K562 treated with DMSO at 1 percent for 12 hours (cell line): ENCODE results near the gene BCLAF1. TPM values are rescaled to one million over a fixed set of nuclear protein-coding genes. Genes with fewer than 3 reads are reported as not detected.

Experiments
- total RNA-seq: library from RNA; unstranded; fragments of 300-600 nt; gene quantifications from 2 replicates; pipeline ENCODE4 v1.2.3, GENCODE V29; 2022; ENCODE audit not compliant: insufficient read depth

BCLAF1 gene, protein sequence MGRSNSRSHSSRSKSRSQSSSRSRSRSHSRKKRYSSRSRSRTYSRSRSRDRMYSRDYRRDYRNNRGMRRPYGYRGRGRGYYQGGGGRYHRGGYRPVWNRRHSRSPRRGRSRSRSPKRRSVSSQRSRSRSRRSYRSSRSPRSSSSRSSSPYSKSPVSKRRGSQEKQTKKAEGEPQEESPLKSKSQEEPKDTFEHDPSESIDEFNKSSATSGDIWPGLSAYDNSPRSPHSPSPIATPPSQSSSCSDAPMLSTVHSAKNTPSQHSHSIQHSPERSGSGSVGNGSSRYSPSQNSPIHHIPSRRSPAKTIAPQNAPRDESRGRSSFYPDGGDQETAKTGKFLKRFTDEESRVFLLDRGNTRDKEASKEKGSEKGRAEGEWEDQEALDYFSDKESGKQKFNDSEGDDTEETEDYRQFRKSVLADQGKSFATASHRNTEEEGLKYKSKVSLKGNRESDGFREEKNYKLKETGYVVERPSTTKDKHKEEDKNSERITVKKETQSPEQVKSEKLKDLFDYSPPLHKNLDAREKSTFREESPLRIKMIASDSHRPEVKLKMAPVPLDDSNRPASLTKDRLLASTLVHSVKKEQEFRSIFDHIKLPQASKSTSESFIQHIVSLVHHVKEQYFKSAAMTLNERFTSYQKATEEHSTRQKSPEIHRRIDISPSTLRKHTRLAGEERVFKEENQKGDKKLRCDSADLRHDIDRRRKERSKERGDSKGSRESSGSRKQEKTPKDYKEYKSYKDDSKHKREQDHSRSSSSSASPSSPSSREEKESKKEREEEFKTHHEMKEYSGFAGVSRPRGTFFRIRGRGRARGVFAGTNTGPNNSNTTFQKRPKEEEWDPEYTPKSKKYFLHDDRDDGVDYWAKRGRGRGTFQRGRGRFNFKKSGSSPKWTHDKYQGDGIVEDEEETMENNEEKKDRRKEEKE
- 15.7 and 51.8 TPM in 2 replicates for total RNA-seq

GRCh38 chr6:136289579-136290409 is at the start of gene BCLAF1:
Gene BCLAF1 (minus strand): TSS chr6:136289846. CDS start chr6:136279866, 9,980 bp downstream.

DNA sequence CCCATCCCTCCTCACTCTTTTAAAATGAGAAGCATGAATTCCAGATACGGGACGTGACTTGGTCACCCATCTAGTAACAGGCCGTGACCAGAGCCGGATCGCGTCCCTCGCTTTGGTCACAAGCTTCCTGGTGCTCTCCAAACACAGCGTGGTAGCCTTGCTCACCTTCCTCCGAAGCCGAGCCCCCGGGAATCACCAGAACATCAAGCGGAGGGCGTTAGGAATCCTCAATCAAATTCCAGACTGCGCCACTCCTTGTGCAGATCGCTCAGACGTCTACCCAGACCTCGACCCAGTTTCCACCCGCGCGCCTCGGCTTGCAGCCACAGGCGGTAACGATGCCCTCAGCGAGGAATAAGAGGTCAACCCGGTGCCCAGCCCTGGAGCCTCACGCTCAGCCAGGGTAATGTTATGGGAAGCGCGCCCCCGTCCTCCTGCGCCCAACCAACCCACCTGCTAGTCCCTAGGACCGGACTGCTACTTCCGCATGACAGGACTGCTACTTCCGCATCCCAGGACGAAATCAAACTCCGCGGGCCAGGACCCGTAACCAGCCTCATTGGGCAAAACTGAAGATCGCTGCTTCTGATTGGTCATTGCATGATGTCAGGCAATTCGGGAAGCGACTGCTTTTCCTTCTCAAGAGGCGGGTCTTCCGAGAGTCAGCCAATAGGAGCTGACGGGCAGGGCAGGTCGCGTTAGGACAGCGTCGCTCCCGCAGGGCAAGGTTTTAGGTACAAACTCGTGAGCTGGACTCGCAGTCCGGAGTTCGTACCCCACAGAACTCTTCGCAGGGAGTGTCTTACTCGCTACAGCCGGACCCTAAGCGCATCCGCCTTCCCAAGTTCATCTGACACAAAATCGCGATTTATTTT is 39.6 kb downstream of the BCLAF1 start, which contains the start of gene MTFR2:
MTFR2 (minus strand) TSS at position 501 of the 875 bp plus-strand sequence. CDS start 1,212 bp downstream, outside the sequence.

Other genes with a start within 250 kb of the BCLAF1 start
- 16.5 and 31.3 TPM in 2 replicates for gene MTFR2, start 39.5 kb downstream of the BCLAF1 start, total RNA-seq